Stimulated activated CD4-positive, alpha-beta T cell treated with anti-CD3 and anti-CD28 coated beads, Interleukin-15, amount 100 ng/mL, for 48 hours (primary cell): ENCODE measurements around the gene NKAIN1.
"Not testable (repeated sequence)": the region's sequence is repeated elsewhere in the genome, so short reads cannot be mapped to it uniquely, and the experiment has no call there.

ENCODE experiments used
- DNase-seq, 2 donors: peaks; one replicate each; pipeline ENCODE4 v3.0.0-alpha.2; 2020; ENCODE audit warnings: low read depth in 2 of 2

NKAIN1 gene

DNA sequence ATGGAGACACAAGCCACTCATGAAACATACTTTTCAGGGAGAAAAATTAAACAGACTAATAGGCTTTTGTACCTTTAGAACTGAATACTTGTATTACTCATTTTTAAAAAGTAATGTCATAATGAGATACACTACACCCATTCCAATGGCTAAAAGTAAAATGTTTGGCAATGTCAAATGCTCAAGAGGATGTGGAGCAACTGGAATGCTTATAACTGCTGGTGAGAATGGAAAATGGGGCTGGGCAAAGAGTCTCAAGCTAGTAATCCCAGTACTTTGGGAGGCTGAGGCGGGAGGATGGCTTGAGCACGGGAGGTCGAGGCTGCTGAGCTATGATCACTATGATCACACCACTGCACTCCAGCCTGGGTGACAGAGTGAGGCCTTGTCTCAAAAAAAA, 86.3 kb downstream of the NKAIN1 start:
- DNase-seq: no peak

DNA sequence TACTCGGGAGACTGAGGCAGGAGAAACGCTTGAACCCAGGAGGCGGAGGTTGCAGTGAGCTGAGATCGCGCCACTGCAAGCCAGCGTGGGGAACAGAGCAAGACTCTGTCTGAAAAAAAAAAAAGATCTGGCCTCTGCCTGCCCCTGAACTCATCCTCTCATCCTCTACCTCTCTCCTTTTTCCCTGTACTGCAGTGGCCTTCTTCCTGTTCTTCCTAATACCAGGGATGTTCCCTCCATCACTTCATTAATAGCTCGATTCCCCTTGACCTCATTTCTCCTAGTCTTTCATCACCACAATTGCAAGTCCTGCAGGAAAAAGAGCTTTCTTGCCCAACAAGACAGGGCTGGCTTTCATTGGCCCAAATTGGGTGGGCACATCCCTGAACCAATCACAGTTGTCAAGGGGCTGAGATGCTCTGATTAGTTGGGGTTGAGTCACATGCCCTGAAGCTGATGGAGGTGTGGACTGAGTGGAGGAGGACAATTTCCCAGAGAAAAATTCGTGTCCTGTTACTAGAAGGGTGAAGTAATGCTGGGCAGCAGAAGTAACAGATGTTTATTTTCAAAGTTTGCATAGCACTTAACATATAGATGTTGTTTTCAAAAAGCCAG, 87.4 kb downstream of the NKAIN1 start:
- no peak for DNase-seq

DNA sequence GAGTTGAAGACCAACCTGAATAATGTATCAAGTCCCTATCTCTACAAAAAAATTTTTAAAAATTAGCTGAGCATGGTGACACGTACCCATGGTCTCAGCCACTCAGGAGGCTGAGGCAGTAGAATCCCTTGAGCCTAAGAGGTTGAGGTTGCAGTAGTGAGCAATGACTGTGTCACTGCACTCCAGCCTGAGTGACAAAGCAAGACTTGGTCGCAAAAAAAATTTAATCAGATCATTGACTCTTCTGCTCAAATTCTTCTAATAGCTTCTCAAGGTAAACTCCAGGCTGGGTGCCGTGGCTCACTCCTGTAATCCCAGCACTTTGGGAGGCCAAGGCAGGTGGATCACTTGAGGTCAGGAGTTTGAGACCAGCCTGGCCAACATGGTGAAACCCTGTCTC, 88.3 kb downstream of the NKAIN1 start:
- DNase-seq: no peak

DNA sequence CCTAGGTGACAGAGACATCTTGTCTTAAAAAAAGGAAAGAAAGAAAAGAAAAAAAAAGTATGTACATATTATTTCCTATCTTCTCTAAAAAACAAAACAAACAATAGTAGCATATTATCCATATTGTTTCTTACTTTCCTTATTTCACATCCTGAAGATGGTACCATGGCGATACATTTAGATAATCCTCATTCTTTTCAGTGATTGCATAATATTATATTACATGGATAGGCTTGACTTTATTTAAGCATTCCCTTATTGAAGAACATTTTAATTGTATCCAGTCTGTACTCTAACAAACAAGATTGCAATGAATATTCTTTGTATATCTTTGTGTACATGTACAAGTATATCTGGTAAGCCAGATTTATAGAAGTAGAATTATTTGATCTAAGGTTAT, 91.3 kb downstream of the NKAIN1 start:
- DNase-seq: no peak

DNA sequence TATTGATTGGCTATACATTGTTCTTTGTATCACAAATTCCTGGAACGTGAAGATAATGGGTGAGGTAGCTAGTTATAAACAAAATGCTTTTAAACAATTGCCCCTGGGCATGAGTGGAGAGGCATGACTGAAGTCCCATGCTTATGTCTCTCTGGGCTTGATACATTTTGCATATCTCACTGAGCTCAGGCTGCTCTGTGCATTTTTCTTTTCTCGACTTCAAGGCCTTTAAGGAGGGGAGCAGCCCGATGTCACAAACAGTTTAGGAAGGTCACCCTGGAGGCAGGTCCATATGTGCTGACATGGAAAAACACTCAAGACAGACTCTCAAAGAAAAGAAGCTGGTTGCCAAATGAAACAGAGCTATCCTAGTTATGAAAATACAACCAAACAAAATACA, 94.0 kb downstream of the NKAIN1 start:
- no peak for DNase-seq

DNA sequence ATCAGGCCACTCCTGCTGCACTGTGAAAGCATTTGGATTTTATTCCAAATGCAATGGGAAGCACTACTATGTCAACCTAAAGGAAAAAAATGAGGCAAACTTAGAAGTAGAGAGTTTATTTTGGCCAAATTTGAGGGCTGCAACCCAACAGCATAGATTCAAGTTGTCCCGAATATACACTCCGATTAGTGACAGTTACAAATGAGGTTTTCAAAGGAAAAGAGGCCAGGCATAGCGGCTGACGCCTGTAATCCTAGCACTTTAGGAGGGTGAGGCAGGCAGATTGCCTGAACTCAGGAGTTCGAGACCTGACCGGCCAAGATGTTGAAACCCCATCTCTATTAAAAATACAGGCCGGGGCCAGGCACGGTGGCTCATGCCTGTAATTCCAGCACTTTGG, 95.2 kb downstream of the NKAIN1 start:
- DNase-seq: no peak

DNA sequence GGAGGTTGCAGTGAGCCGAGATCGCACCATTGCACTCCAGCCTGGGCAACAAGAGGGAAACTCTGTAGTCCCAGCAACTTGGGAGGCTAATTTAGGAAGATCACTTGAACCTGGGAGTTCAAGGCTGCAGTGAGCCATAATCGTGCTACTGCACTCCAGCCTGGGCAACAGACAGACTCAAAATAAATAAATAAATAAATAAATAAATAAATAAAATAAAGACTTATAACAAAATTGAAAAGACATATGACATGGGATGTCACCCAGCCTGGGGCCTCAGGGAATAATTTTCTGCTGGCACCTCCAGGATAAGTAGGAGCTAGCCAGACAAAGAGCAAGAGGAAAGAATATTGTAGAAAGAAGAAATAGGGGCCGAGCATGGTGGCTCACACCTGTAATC, 96.2 kb downstream of the NKAIN1 start:
- DNase-seq: no peak

DNA sequence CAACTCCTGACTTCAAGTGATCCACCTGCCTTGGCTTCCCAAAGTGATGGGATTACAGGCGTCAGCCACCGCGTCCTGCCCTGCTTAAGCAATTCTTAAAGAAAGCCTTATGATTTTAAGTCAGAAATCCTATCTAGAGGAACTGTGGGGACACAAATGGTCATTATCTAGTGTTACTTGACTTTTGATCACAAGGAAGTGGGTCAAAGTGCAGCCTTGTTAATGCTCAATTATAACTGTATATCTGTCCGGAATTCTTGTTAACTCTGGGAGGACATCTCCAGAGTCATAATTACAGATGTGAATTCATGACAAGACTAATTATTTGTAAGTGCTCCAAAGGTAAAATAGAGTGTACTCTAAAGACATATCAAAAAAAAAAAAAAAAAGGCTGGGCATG, 97.3 kb downstream of the NKAIN1 start:
- no peak for DNase-seq

DNA sequence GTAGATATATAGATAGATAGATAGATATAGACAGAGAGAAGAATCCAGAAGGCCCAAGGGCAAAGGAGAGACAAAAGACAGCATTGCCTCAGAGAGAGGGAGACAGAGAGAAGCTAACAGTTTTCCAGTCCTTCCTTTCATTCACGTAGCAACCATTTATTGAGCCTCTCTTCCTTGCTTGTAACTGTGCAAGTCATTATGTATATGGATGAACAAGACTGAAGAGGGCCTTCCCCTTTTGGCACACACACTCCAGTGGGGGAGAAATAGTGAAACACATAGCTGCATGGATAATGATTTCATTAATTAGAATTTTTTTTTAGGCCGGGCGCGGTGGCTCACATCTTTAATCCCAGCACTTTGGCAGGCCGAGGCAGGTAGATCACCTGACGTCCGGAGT, 99.4 kb downstream of the NKAIN1 start:
- no peak for DNase-seq

DNA sequence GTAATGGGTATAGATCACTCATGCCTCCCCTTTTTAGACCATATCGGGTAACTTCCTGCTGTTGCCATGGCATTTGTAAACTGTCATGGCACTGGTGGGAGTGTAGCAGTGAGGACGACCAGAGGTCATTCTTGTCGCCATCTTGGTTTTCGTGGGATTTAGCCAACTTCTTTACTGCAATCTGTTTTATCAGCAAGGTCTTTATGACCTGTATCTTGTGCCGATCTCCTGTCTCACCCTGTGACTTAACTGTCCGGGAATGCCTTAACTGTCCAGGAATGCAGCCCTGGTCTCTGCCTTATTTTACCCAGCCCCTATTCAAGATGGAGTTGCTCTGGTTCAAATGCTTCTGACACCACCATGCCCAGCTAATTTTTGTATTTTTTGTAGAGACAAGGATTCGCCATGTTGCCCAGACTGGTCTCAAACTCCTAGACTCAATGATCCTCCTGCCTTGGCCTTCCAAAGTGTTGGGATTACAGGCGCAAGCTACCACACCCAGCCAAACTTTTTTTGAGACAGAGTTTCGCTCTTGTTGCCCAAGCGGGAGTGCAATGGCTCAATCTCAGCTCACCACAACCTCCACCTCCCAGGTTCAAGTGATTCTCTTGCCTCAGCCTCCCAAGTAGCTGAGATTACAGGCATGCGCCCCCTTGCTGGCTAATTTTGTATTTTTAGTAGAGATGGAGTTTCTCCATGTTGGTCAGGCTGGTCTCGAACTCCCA, 100.7 kb downstream of the NKAIN1 start:
- DNase-seq: not testable (repeated sequence)

DNA sequence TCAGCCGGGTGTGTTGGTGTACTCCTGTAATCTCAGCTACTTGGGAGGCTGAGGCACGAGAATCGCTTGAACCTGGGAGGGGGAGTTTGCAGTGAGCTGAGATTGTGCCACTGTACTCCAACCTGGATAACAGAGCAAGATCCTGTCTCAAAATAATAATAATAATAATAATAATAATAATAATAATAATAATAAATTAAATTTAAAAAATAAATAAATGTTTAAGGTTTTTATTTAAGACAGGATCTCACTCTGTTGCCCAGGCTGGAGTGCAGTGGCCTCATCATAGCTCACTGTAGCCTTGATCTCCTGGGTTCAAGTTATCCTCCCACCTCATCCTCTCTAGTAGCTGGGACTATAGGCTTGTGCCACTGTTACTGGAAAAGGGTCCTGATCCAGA, 101.8 kb downstream of the NKAIN1 start:
- DNase-seq: not testable (repeated sequence)

DNA sequence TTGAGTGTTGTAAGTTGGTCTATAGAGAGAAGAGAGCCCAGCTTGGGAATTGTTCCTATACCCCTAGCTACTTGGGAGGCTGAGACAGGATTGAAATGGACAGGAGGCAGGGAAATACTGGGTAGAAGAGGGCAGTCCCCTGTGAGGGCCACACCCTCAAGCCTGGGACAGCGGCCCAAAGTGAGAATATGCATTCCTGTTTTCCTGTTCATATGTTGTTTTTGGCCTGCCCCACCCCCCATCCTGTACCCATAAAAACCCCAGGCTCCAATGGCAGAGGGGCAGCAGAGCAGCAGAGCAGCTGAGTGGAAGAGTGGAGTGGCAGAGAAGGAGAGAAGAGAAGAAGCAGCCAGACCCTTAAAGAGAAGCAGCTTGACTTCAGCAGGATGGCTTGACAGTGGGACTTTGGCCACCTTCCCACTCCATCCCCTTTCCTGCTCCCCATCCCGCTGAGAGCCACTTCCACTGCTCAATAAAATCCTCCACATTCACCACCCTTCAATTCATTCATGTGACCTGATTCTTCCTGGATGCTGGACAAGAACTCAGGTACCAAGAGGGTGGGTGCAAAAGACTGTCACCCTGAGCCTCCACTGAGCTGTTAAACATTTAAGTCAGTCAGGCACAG, 103.6 kb downstream of the NKAIN1 start:
- DNase-seq: no peak

DNA sequence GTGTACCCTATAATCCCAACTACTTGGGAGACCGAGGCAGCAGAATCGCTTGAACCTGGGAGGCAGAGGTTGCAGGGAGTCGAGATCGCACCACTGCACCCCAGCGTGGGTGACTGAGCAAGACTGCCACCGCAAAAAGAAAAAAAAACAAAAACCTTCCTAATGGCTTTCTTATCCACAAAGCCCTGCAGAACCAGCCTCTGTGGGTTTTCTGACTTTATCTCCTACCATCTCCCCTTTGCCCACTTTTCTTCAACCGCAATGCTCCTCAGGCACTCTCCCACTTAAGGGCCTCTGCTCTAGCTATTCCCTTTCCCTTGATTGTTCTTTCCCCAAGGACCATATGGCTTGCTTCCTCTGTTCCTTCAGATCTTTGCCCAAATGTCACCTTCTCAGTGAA, 106.3 kb downstream of the NKAIN1 start:
- DNase-seq: no peak
